ENCODE data around the gene DLL4.

DLL4 gene

DNA sequence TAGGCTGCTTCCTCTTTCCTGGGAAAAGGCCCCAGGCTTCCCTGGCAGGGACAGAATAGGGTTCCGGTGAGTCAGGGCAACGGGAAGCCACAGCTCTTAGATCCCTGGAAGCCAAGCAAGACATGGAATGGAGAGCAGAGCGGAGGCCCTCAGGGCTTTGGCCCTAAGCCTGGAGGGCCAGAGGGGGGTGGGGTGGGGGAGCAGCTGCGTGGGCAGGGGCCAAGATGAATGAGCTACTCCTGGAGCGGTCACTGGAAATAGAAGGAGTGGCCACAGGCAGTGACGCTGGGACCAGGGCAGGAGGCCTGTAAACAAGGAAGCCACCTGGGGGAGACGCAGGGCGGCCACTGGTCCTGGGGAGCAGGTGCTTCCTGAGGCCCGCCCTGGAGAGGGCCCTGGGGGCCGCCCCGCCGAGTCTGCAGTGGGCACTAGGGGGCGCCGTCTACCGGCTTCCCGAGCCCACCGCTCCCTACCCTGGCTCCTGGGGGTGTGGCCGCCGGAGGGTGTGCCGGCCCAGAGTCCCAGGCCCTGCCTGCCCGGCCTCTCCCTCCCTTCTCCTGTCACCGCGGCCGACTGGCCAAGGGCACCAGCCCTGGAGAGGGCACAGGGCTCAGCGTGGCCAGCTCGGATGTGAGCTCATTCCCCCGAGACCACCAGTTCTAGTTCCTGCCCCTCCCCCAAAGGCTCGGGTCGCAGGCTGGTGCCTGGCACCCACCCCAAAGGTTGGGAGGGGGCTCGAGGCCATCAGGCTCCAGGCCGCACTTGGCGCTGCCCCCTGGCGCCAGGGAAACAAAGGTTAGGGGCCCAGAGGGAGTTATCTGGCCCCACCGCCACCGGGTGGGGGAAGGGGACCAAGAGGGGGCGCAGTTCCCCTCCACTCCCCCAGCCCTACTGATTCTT is 22.8 kb upstream of the DLL4 start:
- ATAC-seq (peak; percentile 84), DNase-seq (peak; percentile 93)

DNA sequence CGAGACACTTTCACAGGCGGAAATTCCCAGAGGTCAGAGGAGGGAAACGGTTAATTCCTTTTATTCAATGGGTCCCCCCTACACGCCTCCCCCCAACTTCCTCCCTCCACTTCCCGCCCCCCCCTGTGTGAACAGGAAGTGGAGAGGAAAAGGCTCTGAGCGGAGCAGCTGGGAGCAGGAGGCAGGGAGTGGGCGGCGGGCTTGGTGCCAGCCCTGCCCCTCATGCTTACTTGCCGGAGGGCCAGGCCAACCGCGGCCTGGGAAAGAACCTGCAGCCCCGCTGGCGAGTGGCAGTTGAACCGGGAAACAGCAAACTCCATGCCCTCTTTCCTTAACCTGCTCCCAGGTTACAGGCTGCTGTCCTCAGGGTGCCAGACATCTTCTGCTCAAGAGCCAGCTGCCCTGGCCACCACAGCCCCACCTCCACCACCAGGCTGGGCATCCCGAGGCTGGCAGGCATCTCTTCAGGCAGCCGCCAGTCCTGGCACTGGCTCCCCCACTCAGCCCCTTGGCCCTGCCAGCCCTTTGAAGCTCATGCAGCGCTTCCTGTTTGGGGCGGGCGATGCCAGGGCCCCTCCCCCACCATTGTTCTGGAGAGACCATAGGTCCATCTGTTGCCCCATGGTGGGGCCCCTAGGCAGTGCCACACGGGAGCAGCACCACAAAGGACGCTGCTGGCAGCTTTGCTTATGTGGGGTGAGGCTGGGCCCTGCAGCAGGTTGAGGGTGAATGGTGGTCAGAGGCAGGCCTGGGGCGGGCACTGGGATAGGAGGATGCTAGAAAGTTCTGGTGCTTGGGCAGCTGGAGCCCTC is 21.9 kb upstream of the DLL4 start:
- ATAC-seq (peak; percentile 26), DNase-seq (peak; percentile 65)

DNA sequence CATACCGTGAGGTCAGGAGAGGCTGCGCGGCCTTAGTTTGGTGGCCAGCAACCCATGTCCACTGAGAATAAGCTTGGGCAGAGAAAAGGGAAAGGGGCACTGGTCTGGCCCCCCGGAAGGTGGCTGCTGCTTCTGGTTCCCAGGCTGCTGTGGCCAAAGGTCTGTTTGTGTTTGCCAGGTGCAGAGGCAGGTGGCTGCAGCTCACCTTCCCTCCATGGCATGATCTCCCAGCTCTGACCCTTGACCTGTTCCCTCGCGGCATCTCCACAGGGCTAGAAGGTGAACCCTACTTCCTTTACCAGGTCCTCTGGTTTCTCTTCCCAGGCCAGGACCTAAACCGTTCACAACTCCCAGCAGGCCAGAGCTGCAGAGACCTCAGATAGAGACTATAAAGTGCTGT is 21.0 kb upstream of the DLL4 start:
- no peak for DNase-seq
- no peak for ATAC-seq

DNA sequence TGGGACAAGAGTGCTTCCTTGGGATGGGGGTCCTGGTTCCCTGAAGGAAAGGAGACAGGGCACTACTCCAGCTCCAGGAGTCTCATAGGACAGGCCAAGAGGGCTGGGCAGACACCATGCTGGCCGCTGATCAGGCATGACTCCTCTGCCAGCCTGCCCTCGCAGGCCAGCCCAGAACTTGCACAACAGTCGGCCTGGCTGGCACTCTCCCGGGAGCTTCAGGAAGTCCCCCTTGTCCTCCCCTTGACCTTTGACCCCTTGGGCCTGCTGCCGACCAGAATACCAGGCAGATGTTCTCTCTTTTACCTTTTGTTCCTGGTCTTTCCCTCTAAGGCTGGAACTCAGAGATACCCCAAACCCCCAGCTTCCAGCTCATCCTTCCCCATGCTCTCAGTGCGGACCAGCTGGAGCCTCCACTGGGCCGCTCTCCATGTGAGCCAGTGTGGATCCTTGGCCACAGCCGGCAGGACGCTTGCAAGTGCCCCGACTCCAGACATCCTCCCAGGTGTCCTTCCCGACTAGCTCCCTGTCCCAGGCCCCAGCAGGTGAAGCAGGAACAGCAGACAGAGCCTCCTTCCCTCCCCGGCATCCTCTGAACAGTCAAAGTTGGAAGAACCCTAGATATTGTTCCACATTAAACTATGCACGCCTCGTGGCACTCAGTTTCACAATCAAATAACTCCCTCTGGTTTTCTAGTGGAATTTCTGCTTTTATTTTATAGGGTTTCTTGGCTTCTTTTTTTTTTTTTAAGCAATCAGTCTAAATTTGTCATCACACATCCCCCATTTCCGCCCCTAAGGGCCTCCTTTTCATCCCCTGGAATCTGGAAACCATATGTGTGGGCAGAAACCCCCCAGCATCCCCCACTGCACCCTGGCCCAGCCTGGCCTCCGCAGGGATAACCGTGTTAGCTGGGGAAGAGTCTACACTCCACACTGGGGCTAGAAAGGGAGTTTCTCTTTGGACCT is 19.2 kb upstream of the DLL4 start:
- DNase-seq (no peak), ATAC-seq (no peak)

DNA sequence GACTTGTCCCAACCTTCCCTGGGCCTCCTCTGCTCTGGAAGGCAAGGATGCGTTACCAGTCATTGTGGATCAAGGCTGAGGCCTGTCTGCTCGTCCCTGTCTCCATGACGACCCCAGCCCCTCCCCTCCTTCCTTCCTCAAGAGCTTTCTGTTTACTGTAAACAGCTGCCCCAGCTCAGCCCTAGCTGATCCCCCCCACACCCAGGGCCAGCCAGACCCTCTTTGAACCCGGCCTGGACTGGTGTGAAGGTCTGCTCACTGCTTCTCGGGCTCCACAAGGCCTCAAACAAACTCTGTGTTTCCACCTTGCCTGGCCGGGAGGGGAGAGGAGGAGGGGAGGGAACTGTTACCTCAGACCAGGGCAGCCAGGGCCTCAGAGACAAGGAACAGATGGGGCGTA is 18.0 kb upstream of the DLL4 start:
- ATAC-seq, result no peak
- no peak for DNase-seq

DNA sequence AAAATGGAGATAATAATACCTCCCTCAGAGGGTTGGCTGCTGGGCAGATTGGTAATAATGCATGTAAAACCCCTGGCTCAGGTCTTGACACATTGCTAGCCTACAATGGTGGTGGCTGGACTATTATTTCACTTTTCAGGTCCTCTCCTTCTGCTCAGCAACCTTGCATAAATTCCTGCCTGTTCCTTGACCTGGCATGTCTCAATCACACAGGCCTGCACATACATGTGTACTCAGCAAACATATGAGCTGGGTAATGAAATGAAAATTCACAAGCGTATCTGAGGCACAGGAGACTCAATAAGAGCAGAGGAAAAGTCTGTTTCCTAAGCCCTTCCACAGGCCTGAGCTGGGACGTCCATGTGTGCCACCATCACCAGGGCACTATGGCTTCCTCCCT is 17.4 kb upstream of the DLL4 start:
- DNase-seq, result no peak
- ATAC-seq, result no peak

DNA sequence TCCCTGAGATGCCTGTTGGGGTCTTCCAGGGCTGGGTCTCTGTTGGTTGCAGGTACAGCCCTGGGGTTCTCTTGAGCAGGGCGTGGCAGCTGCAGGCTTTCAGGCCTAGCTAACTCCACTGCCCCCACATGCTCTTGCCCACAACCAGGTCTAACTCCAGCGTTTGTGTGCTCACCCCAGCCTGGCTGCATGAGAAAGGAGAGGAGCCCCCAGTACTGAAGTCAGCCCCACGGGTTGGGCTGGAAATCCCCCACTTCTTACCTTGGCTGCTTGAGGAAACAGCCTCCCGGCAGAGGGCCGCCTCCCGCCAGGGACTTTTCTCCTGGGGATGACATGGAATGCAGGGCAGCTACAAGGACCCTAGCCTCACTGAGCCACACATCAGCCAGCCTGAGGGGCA is 16.7 kb upstream of the DLL4 start:
- DNase-seq (no peak), ATAC-seq (no peak)

DNA sequence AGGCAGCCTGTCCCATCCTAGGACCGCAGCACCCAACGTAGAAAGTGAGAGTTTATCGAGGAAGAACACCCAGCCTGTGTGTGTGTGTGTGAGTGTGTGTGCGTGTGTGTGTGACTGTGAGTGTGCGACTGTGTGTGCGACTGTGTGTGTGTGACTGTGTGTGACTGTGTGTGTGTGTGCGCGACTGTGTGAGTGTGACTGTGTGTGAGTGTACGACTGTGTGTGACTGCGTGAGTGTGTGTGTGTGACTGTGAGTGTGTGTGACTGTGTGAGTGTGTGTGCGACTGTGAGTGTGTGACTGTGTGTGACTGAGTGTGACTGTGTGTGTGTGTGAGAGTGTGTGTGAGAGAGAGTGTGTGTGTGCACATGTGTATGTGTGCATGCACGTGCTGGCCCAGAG is 15.1 kb upstream of the DLL4 start:
- ATAC-seq (no peak), DNase-seq (no peak)

DNA sequence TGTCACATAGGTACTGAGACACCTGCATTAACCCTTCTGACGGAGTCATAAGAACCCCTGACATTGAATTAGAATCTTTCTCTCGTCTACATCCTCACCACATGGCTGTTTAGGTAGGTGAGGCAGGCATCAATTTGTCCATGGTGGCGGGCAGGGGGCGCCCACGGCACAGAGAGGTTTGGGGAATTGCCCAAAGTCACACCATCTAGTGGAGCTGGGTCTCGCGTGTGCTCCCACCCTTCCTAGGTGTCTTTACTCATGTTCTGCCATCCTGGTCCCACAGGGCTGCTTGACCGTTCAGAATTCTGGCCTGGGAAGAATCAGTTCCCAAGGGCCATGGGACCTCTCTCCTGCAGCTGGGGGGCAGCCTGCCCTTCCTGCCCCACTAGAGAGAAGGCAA is 14.7 kb upstream of the DLL4 start:
- ATAC-seq, result no peak

DNA sequence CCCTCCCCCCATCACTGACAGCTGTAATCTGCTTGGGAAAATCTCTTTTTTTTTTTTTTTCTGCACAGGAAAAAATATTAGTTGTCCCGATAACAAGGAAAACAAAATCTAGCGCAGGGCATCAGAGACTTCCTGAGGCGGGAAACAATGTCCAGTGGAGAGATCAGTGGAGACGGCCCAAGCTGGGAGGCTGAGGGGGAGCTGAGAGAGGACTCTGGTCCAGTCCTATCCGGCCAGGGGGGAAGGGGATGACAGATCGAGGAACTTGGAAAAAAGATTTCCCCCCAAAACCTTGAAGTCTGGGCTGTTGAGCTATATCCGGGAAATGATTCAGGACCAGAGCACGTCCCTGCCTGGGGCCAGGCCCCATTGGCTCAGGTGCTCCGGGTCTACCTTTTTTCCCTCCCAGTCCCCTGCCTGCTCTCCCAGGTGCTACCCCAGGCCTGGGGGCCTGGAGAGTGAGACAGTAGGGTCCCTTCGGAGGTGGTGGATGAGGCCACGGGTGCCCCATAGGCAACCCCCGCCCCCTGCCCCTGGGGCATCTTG is 14.0 kb upstream of the DLL4 start:
- ATAC-seq (no peak), DNase-seq (no peak)

More for the DNA sequence above, 14.7 kb upstream of the DLL4 start:
- no peak for DNase-seq

DNA sequence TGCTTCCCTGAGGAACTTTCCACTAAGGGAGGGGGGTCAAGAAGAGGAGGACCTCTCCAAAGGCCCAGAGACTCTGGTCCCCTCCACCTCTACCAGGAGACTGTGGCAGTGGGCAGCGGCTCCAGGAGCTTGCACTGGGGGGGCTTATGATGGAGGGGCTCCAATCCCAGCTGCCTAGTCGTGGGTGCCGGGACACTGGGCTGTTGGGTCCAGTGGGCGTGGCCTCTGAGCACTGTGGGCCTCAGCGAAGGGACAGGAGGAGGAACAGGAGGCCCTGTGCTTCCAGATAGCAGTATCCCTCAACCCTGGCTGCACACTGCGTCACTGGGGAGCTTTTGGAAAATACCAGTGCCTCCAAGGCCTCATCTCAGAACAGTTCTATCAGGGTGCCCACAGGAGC is 13.5 kb upstream of the DLL4 start:
- ATAC-seq, result no peak
- no peak for DNase-seq

DNA sequence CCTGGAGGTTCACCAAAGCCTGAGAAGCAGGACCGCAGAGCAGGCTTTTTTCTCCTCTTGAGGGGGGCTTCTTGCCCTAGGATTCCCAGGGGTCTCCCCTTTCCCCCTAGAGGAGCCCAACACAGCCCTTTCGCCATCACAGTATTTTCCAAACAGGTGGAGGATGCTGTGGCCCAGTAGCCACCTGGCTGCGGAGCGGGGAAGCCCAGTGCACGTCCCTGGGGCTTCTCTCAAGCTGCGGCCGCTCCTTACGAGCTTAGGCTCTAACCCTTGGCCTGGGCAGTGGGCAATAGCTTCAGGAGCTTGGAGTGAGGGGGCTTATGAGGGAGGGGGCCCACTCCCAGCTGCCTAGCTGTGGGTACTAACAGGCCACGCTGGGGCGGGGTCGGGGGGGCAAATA is 11.6 kb upstream of the DLL4 start:
- ATAC-seq, result no peak
- no peak for DNase-seq

DNA sequence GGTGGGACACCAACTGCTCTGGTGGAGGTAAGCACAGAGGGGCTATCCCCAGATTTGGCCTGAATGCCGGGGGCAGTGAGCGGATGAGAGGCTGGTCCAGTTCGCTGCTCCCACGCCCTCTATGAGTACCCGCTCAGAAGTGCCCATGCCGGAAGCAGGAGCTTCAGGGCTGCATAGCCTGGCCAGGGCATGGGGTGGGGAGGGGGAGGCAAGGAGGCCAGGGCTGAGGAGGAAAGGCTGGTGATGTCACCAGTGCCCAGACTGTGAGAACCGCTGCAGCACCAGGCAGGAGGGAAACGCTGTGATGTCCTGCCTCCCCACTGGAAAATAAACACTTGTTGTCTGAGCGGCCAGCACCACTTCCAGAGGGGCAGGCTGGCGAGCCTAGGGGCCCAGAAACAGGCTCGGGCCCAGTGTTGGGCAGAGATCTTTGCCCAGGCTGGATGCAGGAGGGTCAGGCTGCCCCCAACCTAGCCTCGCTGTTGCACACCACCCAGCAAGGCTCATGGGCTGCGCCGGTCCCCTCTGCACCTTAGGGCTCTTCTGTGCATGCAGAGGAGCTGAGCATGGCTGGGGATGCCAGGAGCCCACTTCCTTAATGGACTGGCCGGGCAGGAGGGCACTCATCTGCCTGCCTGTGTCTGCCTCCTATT is 10.9 kb upstream of the DLL4 start:
- DNase-seq, result no peak
- ATAC-seq, result no peak

DNA sequence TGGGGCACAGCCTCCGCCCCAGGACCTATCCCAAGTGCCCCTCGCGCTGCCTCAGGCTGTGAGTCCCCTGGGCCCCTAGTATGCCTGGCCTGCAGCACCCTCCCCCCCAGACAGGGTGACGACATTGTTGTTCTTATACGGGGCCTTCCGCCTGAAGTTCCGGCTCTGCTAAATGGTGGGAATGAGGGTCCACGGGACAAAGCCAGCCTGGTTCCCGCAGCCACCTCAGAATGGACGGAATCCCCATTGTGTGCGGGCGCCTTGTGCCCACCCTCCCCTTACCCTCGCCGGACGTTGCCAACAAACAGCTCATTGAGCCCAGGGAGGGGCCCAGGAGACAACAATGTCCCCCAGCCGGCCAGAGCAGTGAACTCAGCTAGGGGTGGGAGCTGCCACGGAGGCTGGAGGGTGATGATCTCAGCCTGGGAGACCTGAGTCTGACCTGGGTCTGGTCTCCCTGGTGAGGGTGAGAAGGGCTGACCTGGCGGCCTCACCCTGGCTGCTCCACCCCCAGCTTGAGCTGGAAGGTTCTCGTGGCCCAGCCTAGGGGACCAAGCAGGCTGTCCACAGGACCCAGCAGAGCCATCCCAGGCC is 10.2 kb upstream of the DLL4 start:
- DNase-seq, result no peak
- ATAC-seq, result no peak

DNA sequence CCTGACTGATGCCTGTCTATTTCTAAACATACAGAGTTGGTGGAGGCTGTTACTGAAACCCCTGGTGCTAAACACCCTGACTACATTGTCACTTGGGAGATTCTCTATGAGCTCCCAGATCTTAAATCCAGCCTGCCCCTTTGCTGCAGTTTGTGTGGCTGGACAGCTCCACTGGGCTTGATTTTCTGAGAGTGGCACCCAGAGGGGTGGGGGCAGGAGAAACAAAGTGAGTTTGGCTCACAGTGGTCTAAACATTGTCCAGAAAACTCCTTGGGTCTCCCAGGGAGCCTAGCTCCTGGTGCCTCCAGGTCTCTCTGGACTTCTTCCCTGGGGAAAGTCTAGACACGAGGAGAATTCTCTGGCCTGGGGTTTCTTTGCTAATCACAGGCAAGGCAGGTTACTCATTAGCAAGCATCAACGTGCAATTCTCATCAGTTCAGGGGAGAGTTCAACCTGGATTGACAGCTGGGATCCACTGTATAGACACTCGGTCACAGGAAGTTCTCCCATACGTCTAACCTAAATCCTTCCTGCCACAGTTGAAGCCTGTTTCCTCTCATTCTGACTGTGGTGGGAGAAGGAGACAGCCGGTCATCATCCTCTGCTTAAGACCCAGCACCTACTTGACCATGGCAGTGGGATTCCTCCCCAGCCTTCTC is 7.1 kb upstream of the DLL4 start:
- no peak for ATAC-seq
- no peak for DNase-seq

DNA sequence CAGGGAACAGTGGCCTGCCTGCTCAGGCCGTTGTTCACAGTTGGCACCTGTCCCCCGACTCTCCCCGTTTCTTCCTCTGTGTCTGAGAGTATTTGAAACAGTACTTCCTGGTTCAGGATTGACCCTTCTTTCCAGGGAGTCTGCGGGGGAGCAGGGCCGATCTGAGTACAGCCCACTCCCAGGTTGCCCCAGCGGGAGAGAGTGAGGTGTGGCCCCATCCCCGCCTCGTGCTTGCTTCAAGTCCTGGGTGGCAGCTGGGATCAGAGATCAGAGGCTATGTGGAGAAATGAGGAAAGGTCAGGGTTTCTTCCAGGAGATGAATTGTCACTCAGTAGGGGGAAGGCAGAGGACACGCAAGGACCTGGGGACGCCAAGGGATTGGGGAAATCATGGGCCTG is 6.5 kb upstream of the DLL4 start:
- no peak for ATAC-seq

DNA sequence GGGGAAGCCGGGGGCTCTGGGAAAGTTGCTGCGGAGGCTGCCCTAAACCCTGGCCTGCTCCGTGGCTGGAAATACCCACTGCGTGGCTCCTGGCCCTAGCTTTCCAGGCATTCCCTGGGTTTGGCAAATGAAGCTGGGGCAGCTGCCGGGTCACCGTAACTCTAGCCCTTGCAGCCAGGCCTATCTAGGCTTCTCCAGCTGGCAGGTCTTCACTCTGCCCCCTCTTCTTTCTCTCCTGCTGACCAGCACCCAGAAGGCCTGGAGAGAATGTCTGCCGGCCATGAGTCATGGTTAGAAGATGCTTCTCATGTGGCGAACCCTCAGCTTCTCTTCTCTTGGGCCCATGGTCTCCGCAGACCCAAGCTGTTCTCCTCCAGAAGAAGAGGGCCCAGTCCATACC is 5.6 kb upstream of the DLL4 start:
- DNase-seq, result no peak
- no peak for ATAC-seq

More for the DNA sequence above, 6.5 kb upstream of the DLL4 start:
- DNase-seq, result no peak

DNA sequence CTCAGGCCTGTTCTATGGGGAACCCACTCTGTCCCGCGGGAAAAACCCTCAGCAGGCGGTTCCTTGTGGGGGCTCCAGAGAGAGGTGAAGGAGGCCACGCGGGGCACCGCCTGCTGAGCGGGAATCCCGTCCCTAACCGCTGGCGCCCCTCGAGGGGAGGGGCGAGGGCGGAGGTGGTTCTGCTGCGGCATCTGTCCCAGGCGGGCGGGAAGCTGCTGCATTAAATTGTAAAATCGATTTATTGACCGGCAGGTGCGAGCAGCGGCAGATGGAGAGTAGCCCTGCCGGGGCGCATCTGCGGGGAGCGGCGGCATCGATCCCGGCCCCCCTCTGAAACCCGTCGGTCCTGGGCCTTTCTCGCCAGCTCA is 3.7 kb upstream of the DLL4 start:
- ATAC-seq (no peak), DNase-seq (no peak)

DNA sequence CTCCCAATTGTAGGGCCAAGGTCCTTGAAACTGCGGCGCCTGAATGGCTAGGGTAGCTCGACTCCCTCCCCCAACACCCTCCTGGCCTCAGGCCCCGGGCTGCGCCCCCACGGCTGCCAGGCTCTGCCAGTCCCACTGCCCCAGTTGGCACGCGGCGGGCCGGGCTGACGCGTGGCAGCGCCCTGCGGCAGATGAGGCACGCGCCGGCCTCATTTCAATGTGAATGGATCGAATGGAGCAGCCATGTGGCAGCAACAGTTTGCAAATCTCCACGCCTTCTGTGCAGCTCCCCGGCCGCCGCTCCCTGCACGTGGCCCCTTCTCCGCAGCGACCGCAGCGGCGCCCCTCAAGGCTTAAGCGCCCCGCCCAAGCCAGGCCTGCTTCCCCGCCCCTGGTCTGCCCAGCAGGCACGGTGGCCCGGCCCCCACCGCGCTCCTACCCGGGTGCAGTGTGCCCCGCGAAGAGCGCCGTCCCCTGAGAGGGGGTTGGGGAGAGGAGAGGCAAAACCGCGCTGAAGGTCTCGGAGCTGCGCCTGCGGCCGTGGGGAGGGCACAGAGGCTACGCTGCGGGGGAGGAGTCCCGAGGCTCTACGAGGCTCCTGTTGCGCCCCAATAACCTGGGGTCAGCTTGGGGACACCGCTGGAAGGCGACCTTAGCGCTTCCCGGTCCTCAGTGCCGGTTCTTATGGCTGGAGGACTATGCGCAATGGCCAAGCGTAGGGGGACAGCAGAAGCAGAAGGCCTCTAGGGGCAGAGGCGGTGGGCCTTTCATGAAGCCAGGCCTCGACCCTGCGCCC is 3.1 kb upstream of the DLL4 start:
- no peak for DNase-seq

More for the DNA sequence above, 3.1 kb upstream of the DLL4 start:
- no peak for ATAC-seq
